Measurements from ENCODE around the gene LONRF2.

LONRF2 gene

DNA sequence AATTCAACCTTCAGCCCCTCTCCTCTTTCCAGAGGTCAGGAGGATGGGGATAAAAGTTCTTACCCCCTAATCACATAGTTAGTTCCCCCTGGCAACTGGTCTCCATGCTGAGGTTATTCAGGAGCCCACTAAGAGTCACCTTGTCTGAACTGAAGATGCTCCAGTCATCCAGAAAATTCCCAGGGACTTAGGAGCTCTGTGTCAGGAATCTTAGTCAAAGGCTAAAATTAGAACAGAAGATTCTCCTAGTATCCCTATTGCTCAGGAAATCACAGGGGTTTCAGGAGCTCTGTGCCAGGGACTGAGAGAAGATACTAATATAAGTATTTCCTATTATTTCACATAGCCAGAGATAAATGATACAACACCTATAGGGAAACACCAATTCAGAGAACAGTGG is 37.3 kb upstream of the LONRF2 start:
- Histone ChIP-seq H3K9me2 (replicated peaks; ENCODE audit: low read depth, low read length) (no peaks in the 10 kb centered on the region), H3K9ac (ENCODE audit: low read depth, low read length, poor library complexity, severe bottlenecking) (no peak overlapping the region), H3F3A (ENCODE audit: low read depth) (no peaks in the 10 kb centered on the region), H3K4me1 (ENCODE audit: insufficient read depth, low read length, poor library complexity, severe bottlenecking) (no peaks in the 10 kb centered on the region), H2AFZ (ENCODE audit: low read length) (no peak overlapping the region), H3K27me3 (ENCODE audit: insufficient read depth, low read length, poor library complexity, severe bottlenecking) (no peaks in the 10 kb centered on the region), H4K20me1 (ENCODE audit: insufficient read depth, low read length, poor library complexity, severe bottlenecking) (no peaks in the 10 kb centered on the region), H3K4me2 (ENCODE audit: low read depth, low read length, poor library complexity, severe bottlenecking) (no peak overlapping the region), H3K36me3 (ENCODE audit: insufficient read depth, low read length) (no peaks in the 10 kb centered on the region), H3K79me2 (ENCODE audit: insufficient read depth, low read length) (no peaks in the 10 kb centered on the region), H3K9me3 (ENCODE audit: insufficient read depth, low read depth, low read length) (no peaks in the 10 kb centered on the region), H3K4me3 (ENCODE audit: low read length, poor library complexity, severe bottlenecking) (no peak overlapping the region)
- TF ChIP-seq, protein P1, sequence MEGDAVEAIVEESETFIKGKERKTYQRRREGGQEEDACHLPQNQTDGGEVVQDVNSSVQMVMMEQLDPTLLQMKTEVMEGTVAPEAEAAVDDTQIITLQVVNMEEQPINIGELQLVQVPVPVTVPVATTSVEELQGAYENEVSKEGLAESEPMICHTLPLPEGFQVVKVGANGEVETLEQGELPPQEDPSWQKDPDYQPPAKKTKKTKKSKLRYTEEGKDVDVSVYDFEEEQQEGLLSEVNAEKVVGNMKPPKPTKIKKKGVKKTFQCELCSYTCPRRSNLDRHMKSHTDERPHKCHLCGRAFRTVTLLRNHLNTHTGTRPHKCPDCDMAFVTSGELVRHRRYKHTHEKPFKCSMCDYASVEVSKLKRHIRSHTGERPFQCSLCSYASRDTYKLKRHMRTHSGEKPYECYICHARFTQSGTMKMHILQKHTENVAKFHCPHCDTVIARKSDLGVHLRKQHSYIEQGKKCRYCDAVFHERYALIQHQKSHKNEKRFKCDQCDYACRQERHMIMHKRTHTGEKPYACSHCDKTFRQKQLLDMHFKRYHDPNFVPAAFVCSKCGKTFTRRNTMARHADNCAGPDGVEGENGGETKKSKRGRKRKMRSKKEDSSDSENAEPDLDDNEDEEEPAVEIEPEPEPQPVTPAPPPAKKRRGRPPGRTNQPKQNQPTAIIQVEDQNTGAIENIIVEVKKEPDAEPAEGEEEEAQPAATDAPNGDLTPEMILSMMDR (conservative IDR thresholded peaks at IDR 0.05; ENCODE audit: low read length): no peak
- no peak for TF ChIP-seq EZH2phosphoT487 (IDR thresholded peaks at IDR 0.05; ENCODE audit: borderline replicate concordance)

DNA sequence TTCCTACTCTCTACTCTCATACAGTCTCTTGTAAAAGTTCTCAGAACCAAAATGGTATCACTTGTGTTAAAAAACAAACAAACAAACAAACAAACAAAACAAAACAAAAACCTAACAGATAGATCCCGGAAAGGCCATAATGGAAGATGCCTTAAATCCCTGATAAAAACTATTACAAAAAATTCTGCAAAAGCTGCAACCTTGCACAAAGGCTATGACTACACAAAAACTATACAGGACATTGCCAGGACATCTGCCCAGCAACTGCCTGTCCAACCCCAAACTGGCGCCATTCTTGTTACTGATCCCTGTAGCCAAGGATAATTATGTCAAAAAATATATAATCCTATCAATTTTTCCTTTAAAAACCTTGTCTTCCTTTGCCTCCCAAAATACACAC is 36.3 kb upstream of the LONRF2 start:
- H3K4me1 ChIP-seq (ENCODE audit: insufficient read depth, low read length, poor library complexity, severe bottlenecking): no peaks in the 10 kb centered on the region
- no peak overlapping the region for H3K4me2 ChIP-seq (ENCODE audit: low read depth, low read length, poor library complexity, severe bottlenecking)
- no peaks in the 10 kb centered on the region for H3K9me3 ChIP-seq (ENCODE audit: insufficient read depth, low read depth, low read length)
- no peaks in the 10 kb centered on the region for H4K20me1 ChIP-seq (ENCODE audit: insufficient read depth, low read length, poor library complexity, severe bottlenecking)
- no peaks in the 10 kb centered on the region for H3K9me2 ChIP-seq (replicated peaks; ENCODE audit: low read depth, low read length)
- no peak for TF ChIP-seq EZH2phosphoT487 (IDR thresholded peaks at IDR 0.05; ENCODE audit: borderline replicate concordance)
- TF ChIP-seq, protein P1 (conservative IDR thresholded peaks at IDR 0.05; ENCODE audit: low read length): no peak
- H3K36me3 ChIP-seq (ENCODE audit: insufficient read depth, low read length): no peaks in the 10 kb centered on the region
- no peaks in the 10 kb centered on the region for H3F3A ChIP-seq (ENCODE audit: low read depth)
- no peaks in the 10 kb centered on the region for H3K79me2 ChIP-seq (ENCODE audit: insufficient read depth, low read length)
- H2AFZ ChIP-seq (ENCODE audit: low read length): no peak overlapping the region
- H3K9ac ChIP-seq (ENCODE audit: low read depth, low read length, poor library complexity, severe bottlenecking): no peak overlapping the region
- no peak overlapping the region for H3K4me3 ChIP-seq (ENCODE audit: low read length, poor library complexity, severe bottlenecking)
- H3K27me3 ChIP-seq (ENCODE audit: insufficient read depth, low read length, poor library complexity, severe bottlenecking): no peaks in the 10 kb centered on the region

DNA sequence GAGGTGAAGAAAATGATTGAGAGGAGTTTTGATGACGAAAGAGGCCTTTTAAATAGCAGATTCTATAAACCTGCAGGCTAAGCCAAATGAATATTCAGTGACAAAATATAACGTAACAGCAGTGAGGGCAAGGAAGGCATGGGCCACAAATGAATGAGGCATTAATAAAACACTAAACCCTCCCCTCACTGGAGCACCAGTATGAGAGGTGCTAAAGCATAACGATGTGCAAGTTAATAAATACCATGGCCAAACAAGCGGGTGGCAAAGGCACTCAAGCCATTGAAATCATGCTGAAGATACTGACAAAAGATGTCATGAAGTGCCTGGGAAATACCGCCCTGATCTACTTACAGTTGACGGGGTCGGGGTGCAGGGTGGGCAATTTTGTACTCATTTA is 30.2 kb upstream of the LONRF2 start:
- no peaks in the 10 kb centered on the region for H3F3A ChIP-seq (ENCODE audit: low read depth)
- TF ChIP-seq, protein P1 (conservative IDR thresholded peaks at IDR 0.05; ENCODE audit: low read length): no peak

More for the DNA sequence above, 30.2 kb upstream of the LONRF2 start:
- Histone ChIP-seq H4K20me1 (ENCODE audit: insufficient read depth, low read length, poor library complexity, severe bottlenecking) (no peaks in the 10 kb centered on the region), H3K79me2 (ENCODE audit: insufficient read depth, low read length) (no peaks in the 10 kb centered on the region), H3K4me1 (ENCODE audit: insufficient read depth, low read length, poor library complexity, severe bottlenecking) (no peaks in the 10 kb centered on the region), H3K4me3 (ENCODE audit: low read length, poor library complexity, severe bottlenecking) (no peak overlapping the region), H3K9me2 (replicated peaks; ENCODE audit: low read depth, low read length) (no peaks in the 10 kb centered on the region), H3K4me2 (ENCODE audit: low read depth, low read length, poor library complexity, severe bottlenecking) (no peak overlapping the region), H3K36me3 (ENCODE audit: insufficient read depth, low read length) (no peaks in the 10 kb centered on the region), H3K9me3 (ENCODE audit: insufficient read depth, low read depth, low read length) (no peaks in the 10 kb centered on the region), H3K27me3 (ENCODE audit: insufficient read depth, low read length, poor library complexity, severe bottlenecking) (no peaks in the 10 kb centered on the region), H3K9ac (ENCODE audit: low read depth, low read length, poor library complexity, severe bottlenecking) (no peak overlapping the region), H2AFZ (ENCODE audit: low read length) (no peak overlapping the region)
